LNCAP (cell line): ENCODE data around the gene POLD2.

Experiments
- TF ChIP-seq, protein P1 (sequence below): fragments of 450-650 bp; IDR thresholded peaks from 2 replicates; pipeline ENCODE4 v1.5.1; 2017; ENCODE audit warnings: mild to moderate bottlenecking

POLD2 gene

GRCh38 chr7:44117801-44118429 is 5.4 kb downstream of the POLD2 start:
- TF ChIP-seq, protein P1, sequence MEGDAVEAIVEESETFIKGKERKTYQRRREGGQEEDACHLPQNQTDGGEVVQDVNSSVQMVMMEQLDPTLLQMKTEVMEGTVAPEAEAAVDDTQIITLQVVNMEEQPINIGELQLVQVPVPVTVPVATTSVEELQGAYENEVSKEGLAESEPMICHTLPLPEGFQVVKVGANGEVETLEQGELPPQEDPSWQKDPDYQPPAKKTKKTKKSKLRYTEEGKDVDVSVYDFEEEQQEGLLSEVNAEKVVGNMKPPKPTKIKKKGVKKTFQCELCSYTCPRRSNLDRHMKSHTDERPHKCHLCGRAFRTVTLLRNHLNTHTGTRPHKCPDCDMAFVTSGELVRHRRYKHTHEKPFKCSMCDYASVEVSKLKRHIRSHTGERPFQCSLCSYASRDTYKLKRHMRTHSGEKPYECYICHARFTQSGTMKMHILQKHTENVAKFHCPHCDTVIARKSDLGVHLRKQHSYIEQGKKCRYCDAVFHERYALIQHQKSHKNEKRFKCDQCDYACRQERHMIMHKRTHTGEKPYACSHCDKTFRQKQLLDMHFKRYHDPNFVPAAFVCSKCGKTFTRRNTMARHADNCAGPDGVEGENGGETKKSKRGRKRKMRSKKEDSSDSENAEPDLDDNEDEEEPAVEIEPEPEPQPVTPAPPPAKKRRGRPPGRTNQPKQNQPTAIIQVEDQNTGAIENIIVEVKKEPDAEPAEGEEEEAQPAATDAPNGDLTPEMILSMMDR = no peak

DNA sequence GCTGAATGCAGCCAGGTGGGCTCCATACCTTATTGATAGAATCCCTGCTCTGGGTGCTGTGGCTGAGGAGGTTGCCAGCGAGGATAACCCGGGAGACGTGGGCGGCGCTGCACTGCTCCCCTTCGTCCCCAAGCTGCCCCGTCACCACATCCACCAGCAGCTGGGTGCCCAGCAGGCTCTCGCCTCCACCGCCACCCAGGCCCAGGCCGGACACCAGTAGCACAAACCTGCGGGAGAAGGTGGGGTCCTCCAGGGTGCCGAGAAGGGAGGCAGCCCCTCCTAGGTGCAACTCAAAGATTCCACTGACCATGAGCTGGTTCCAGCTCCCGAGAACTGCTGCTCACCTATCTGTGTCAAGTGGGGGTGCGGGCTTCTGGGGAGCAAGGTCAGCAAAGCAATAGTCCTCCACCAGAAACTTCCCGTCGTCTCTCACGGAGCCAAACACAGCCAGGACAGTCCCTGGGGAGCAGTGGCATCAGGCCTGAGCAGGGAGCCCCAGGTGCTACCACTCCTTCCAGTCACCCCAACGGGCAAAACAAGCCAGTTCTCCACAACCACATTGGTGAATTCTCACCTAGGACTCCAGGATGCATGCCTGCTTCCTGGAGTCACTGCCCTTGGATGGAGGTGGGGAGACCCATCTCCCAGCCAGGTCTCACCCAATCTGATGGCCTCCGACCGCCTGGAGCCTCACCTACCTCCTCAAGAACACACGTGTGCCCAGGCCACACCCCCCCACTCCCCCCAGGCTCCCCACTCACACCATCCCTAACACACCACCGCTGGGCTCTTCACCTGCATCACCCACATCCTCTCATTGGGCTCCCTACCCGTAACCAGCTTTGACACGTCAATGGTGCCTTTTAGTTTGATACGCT is 6.3 kb downstream of the POLD2 start:
- TF ChIP-seq, protein P1 = no peak

DNA sequence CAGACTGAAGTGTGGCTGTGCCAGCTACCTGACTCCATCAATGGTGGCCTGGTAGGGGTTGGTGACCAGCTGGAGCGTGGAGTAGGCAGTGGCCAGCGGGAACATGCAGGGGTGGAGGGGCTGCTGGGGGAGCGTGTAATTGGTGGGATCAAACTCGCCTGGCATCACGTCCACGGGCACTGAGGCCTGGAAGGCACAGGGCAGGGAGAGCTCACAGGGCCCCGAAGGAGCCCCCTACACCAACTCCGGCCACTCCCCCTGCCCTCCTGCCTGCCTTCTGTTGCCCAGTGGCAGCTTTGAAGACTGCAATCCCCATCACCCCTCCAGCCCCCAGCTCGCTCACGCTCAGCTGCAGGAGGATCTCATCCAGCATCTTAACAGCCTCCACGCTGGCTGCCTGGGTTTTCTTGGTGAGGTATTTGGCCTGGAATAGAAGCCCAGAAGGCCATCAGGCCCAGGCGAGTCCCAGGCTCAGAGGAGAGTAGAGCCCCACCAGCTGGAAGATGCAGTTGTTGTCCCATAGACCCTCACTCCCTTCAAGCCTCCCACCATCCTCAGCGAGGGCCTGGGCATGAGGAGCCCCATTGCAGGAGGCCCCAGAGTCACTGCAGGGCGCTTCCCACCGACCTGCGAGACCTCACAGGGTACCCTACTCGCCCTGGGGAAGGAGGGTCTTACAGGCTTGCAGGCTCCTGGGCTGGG is 7.1 kb downstream of the POLD2 start:
- TF ChIP-seq, protein P1 = no peak

- TF ChIP-seq, protein P1 = no peak
Measured at GRCh38 chr7:44114586-44115310, 8.6 kb downstream of the POLD2 start.

DNA sequence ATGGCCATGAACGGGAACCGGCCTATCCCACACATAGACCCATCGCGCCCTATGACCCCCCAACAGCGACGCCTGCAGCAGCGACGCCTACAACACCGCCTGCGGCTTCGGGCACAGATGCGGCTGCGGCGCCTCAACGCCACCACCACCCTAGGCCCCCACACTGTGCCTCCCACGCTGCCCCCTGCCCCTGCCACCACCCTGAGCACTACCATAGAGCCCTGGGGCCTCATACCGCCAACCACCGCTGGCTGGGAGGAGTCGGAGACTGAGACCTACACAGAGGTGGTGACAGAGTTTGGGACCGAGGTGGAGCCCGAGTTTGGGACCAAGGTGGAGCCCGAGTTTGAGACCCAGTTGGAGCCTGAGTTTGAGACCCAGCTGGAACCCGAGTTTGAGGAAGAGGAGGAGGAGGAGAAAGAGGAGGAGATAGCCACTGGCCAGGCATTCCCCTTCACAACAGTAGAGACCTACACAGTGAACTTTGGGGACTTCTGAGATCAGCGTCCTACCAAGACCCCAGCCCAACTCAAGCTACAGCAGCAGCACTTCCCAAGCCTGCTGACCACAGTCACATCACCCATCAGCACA is 9.5 kb downstream of the POLD2 start:
- TF ChIP-seq, protein P1 = no peak

GRCh38 chr7:44112997-44113763 is 10.2 kb downstream of the POLD2 start:
- TF ChIP-seq, protein P1 = no peak
